IPS-15b (cell line): ENCODE results near the gene C19orf33.
A peak's percentile ranks its signal among the peaks of the same experiment; 100 is the strongest.

Experiments used
- H3K27me3 ChIP-seq: one replicate; pipeline ENCODE4 v1.6.1; 2013; ENCODE audit warnings: low read length; ENCODE audit not compliant: control insufficient read depth, insufficient read depth
- H3K36me3 ChIP-seq: one replicate; pipeline ENCODE4 v1.6.1; 2013; ENCODE audit warnings: low read length; ENCODE audit not compliant: control insufficient read depth, insufficient read depth
- H3K4me1 ChIP-seq: one replicate; pipeline ENCODE4 v1.6.1; 2013; ENCODE audit warnings: mild to moderate bottlenecking, low read length; ENCODE audit not compliant: control insufficient read depth, insufficient read depth
- H3K4me3 ChIP-seq: one replicate; pipeline ENCODE4 v1.5.1; 2013; ENCODE audit warnings: low read depth, low read length
- H3K9ac ChIP-seq: one replicate; pipeline ENCODE4 v1.6.1; 2013; ENCODE audit warnings: low read depth, mild to moderate bottlenecking, low read length
- H3K9me3 ChIP-seq: one replicate; pipeline ENCODE4 v1.6.1; 2013; ENCODE audit warnings: mild to moderate bottlenecking, low read length; ENCODE audit not compliant: control insufficient read depth, insufficient read depth

Gene C19orf33

GRCh38 chr19:38267761-38268483 lies 36.1 kb upstream of the C19orf33 start:
- H3K36me3 ChIP-seq = no peaks in the 10 kb centered on the region
- peaks cover 33% of the 10 kb centered on the region for H3K4me1 ChIP-seq
- H3K9me3 ChIP-seq = no peaks in the 10 kb centered on the region
- H3K9ac ChIP-seq = no peak overlapping the region
- H3K27me3 ChIP-seq = no peaks in the 10 kb centered on the region
- H3K4me3 ChIP-seq = peak overlapping the region; percentile 18

GRCh38 chr19:38268539-38268938 lies 35.5 kb upstream of the C19orf33 start:
- Histone ChIP-seq H3K9ac (no peak overlapping the region), H3K4me1 (peaks cover 32% of the 10 kb centered on the region), H3K36me3 (no peaks in the 10 kb centered on the region), H3K4me3 (no peak overlapping the region), H3K27me3 (no peaks in the 10 kb centered on the region), H3K9me3 (no peaks in the 10 kb centered on the region)

- peaks cover 27% of the 10 kb centered on the region for H3K4me1 ChIP-seq
- H3K9ac ChIP-seq = no peak overlapping the region
These were observed 33.4 kb upstream of the C19orf33 start for GRCh38 chr19:38270587-38271167.

GRCh38 chr19:38273499-38273898 lies 30.6 kb upstream of the C19orf33 start:
- no peaks in the 10 kb centered on the region for H3K27me3 ChIP-seq
- peaks cover 5% of the 10 kb centered on the region for H3K4me1 ChIP-seq
- H3K36me3 ChIP-seq = no peaks in the 10 kb centered on the region
- no peak overlapping the region for H3K9ac ChIP-seq
- H3K9me3 ChIP-seq = no peaks in the 10 kb centered on the region
- no peak overlapping the region for H3K4me3 ChIP-seq

More at GRCh38 chr19:38270587-38271167, 33.4 kb upstream of the C19orf33 start:
- H3K4me3 ChIP-seq = no peak overlapping the region
- no peaks in the 10 kb centered on the region for H3K27me3 ChIP-seq
- no peaks in the 10 kb centered on the region for H3K9me3 ChIP-seq
- H3K36me3 ChIP-seq = no peaks in the 10 kb centered on the region

- H3K9ac ChIP-seq = no peak overlapping the region
- peaks cover 5% of the 10 kb centered on the region for H3K4me1 ChIP-seq
- H3K27me3 ChIP-seq = no peaks in the 10 kb centered on the region
- no peak overlapping the region for H3K4me3 ChIP-seq
- no peaks in the 10 kb centered on the region for H3K9me3 ChIP-seq
- no peaks in the 10 kb centered on the region for H3K36me3 ChIP-seq
These were observed 29.3 kb upstream of the C19orf33 start for GRCh38 chr19:38274739-38275138.

GRCh38 chr19:38276942-38277517 lies 27.0 kb upstream of the C19orf33 start:
- Histone ChIP-seq H3K9me3 (no peaks in the 10 kb centered on the region), H3K4me3 (no peak overlapping the region), H3K4me1 (no peaks in the 10 kb centered on the region), H3K36me3 (peaks cover 10% of the 10 kb centered on the region), H3K9ac (no peak overlapping the region), H3K27me3 (no peaks in the 10 kb centered on the region)

GRCh38 chr19:38277549-38277948 lies 26.5 kb upstream of the C19orf33 start:
- H3K4me3 ChIP-seq = no peak overlapping the region
- H3K36me3 ChIP-seq = peaks cover 10% of the 10 kb centered on the region
- H3K9me3 ChIP-seq = no peaks in the 10 kb centered on the region
- H3K27me3 ChIP-seq = no peaks in the 10 kb centered on the region
- peaks cover under 1% of the 10 kb centered on the region for H3K4me1 ChIP-seq
- no peak overlapping the region for H3K9ac ChIP-seq

- no peaks in the 10 kb centered on the region for H3K27me3 ChIP-seq
- H3K9me3 ChIP-seq = no peaks in the 10 kb centered on the region
- peaks cover 2% of the 10 kb centered on the region for H3K4me1 ChIP-seq
- H3K36me3 ChIP-seq = peaks cover 10% of the 10 kb centered on the region
- H3K4me3 ChIP-seq = no peak overlapping the region
- no peak overlapping the region for H3K9ac ChIP-seq
These were observed 25.9 kb upstream of the C19orf33 start for GRCh38 chr19:38277969-38278680.

- Histone ChIP-seq H3K9me3 (no peaks in the 10 kb centered on the region), H3K9ac (no peak overlapping the region), H3K4me3 (no peak overlapping the region), H3K36me3 (peaks cover 10% of the 10 kb centered on the region), H3K27me3 (no peaks in the 10 kb centered on the region), H3K4me1 (peaks cover 2% of the 10 kb centered on the region)
These were observed 25.3 kb upstream of the C19orf33 start for GRCh38 chr19:38278751-38279150.

- peaks cover 17% of the 10 kb centered on the region for H3K36me3 ChIP-seq
- H3K9me3 ChIP-seq = no peaks in the 10 kb centered on the region
- H3K4me1 ChIP-seq = peaks cover 2% of the 10 kb centered on the region
- H3K4me3 ChIP-seq = no peak overlapping the region
- no peaks in the 10 kb centered on the region for H3K27me3 ChIP-seq
- H3K9ac ChIP-seq = peak overlapping the region; percentile 47
These were observed 23.8 kb upstream of the C19orf33 start for GRCh38 chr19:38280030-38280921.
